CD4-positive, alpha-beta T cell treated with Interleukin-6 at 100 ng/mL for 8 hours (primary cell): ENCODE data around the gene FIBP.
A peak's percentile ranks its signal among the peaks of the same experiment; 100 is the strongest.

Experiments
- DNase-seq: peaks from one replicate; pipeline ENCODE4 v3.0.0-alpha.2; 2020; ENCODE audit warnings: mixed read lengths, low spot score

FIBP gene

DNA sequence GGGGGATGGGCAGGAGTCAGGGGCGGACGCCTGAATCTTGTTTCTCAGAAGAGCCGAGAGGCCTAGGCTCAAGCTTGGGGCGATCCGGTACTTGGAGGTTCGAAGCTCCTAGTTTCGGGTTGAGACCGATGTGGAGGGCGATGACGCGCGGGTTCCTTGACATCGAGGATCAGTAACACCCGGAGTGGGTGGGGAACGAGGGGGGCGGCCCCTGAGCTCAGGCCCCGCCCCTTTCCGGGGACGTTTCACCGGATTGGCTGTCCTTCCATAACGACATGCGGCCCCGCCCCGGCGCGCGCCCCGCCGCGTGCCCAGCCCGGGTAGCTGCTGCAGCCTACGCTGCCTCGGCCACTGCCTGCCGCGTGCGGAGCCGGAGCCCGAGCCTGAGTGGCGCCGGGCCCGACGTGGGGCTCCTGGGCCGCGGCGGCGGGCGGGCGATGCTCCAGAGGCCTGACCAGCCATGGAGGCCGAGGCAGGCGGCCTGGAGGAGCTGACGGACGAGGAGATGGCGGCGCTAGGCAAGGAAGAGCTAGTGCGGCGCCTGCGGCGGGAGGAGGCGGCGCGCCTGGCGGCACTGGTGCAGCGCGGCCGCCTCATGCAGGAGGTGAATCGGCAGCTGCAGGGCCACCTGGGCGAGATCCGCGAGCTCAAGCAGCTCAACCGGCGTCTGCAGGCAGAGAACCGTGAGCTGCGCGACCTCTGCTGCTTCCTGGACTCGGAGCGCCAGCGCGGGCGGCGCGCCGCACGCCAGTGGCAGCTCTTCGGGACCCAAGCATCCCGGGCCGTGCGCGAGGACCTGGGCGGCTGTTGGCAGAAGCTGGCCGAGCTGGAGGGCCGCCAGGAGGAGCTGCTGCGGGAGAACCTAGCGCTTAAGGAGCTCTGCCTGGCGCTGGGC is 2.3 kb upstream of the FIBP start, which contains the start of gene CCDC85B:
Gene CCDC85B, plus strand, starts transcription at position 350 of the 895 bp plus-strand sequence. Its CDS starts 111 bp downstream, at position 461.
- DNase-seq, result peak; percentile 98

DNA sequence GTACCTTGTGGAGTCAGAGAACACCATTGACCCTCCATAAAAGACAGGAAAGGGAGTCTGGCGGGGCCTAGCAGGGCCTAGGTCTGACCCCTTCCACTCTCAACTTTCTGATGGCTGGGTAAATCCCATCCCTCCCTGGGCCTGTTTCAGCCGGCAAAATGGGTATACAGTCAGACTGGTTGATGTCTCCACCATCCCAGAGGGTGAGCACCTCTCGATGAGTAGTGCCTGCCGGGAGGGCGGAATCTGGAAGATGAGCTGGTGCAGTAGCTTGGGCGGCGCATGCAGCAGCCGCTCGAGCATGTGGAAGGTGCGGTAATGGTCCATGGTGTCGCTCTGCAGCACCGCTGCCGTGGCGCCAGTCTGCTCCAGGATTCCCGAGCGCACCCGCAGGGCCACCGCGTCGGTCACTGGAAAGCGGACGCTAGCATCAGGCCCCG is 528 bp downstream of the FIBP start:
- DNase-seq, result no peak

DNA sequence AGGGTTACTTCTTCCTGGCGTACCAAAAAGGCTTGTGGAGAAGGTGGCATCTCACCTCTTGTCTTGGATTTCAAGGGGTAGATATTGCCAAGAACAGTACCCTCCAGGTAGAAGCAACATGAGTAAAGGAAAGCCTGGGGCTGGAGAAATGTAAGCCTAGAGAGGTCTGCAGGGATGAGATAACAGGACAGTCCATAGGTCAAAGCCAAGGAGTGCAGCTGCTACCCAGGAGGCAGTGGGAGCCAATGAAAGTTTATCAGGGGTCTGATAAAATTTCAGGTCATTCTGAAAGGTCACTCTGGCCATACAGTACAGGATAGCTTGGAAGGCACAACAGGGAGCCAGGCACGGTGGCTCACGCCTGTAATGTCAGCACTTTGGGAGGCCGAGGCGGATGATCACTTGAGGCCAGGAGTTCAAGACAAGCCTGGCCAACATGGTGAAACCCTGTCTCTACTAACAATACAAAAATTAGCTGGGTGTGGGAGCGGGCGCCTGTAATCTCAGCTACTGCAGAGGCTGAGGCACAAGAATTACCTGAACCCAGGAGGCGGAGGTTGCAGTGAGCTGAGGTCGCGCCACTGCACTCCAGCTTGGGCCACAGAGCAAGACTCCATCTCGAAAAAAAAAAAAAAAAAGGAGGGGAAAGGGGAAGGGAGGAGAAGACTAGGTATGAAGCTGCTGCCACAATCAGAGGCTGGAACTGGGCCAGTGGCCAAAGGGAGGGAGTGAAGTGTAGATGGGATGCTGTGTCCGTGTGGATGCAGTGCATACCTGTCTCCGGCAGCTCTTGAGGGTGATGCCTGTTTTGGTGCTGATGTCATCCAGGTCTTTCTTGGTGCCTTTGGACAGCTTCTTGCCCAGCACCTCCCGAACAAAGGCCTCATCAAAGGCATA is 1.2 kb downstream of the FIBP start:
- DNase-seq, result no peak

DNA sequence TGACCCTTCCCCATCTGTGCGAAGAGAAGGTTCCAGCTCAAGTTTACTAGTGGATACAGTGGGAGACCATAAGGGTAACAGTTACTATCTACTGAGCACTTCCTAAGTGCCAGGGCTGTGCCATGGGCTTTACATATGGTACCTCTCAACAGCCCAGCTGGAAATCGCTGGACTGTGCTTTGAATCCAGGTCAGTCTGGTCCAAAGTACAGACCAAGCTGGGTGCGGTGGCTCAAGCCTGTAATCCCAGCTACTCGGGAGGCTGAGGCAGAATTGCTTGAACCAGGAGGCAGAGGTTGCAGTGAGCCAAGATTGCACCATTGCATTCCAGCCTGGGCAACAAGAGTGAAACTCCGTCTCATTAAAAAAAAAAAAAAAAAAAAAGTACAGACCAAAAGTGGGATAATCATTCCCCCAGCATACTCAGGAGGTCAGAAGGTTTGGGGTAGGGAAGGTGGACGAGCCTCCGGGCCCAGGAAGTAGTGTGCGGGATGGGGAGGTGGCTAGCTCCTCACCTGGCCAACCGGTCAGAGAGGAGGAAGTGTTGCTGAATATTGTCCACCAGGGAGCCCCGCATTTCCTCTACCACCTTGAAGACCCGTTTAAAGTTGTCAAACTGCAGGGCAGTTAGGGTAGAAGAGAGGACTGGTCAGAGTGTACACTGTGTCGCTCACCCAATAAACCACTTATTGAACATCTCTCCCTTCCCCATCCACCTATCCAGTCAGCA is 2.3 kb downstream of the FIBP start:
- DNase-seq, result no peak

DNA sequence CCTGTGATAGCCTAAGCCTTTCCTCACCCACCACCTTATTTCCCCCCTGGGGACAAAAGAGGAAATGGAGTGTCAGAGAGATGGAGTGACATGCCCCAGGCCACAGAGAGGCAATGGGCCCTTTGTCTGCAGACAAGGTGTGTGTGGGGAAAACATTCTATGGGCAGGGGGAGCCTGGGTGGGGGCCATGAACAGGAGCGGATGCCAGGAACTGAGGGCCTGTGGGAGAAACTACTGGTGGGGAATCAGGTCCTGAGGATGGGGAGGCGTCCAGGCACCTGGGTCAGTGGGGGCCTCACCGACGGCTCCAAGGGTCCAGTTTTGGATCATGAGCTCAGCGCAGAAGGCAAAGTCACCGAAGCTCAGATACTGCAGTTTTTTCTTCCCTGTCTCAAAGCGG is 3.0 kb downstream of the FIBP start:
- DNase-seq, result no peak

DNA sequence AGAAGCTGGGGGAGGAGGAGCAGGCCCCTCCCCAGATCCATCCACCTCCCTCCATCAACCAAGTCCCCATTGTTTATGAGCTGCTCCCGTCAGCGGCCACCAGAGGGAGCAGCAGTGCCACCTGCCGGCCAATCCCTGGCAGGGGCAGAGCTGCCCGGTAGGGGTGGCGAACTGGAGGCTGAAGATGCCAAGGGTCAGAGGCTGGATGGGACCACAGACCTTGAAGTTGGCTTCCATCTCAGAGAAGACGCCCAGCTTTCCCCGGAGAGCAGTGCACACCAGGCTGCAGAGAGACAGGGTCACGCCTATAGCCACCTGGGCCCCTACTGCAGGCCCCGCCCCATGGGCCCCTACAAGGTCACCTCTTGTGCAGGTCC is 3.6 kb downstream of the FIBP start:
- DNase-seq, result peak; percentile 80

DNA sequence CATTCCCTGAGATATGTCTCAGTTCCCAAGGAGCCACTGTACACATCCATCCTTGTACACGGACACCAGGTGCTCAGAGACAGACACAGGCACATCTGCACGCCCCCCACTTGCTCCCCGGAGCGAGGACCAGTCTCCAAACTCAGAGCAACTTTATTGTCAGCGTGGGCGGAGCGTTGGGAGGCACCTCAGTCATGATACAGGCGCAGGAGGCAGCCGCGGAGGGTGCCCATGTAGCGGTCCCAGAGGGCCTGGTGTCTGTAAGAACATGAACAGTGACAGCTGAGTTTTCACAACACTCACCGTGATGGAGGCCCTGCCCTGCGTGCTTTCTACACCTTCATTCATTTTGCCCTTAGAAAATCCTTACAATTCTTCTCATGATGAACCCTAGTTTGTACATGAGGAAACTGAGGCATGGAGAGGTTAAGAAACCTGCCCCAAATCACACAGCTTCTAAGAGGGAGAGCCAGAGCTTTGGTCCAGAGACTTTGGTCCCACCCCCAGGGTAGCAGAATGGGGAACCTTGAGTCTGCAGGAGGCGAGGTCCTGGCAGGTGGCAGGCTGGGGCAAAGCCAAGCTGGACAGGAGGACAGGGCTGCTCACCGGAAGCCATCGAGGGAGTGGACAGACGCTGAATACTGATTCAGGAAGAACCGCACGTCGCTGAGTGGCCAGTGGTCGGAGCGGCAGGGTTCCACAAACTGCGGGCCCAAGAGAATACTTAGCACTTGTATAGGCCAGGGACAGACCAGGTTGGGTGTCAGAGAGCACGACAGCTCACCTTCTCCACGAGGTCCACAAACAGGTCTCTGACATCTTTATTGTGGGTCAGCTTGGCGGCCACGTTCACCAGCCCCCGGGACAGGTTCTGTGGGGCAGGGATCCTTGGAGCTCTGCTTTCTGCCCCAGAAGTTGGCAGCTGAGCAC is 4.2 kb downstream of the FIBP start:
- no peak for DNase-seq

DNA sequence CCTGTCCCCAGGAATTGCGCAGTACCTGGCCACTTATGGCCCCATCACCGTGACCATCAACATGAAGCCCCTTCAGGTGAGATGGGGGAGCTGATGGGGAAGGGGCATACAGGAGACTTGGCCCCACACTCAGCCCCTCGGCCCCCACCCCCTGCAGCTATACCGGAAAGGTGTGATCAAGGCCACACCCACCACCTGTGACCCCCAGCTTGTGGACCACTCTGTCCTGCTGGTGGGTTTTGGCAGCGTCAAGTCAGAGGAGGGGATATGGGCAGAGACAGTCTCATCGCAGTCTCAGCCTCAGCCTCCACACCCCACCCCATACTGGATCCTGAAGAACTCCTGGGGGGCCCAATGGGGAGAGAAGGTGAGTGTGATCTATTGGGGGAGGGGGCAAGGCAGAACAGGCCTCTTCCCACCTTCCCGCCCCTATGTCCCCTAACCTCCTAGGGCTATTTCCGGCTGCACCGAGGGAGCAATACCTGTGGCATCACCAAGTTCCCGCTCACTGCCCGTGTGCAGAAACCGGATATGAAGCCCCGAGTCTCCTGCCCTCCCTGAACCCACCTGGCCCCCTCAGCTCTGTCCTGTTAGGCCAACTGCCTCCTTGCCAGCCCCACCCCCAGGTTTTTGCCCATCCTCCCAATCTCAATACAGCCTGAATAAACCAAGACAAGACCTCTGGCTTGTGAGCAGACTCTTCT is 5.1 kb downstream of the FIBP start:
- DNase-seq, result no peak

DNA sequence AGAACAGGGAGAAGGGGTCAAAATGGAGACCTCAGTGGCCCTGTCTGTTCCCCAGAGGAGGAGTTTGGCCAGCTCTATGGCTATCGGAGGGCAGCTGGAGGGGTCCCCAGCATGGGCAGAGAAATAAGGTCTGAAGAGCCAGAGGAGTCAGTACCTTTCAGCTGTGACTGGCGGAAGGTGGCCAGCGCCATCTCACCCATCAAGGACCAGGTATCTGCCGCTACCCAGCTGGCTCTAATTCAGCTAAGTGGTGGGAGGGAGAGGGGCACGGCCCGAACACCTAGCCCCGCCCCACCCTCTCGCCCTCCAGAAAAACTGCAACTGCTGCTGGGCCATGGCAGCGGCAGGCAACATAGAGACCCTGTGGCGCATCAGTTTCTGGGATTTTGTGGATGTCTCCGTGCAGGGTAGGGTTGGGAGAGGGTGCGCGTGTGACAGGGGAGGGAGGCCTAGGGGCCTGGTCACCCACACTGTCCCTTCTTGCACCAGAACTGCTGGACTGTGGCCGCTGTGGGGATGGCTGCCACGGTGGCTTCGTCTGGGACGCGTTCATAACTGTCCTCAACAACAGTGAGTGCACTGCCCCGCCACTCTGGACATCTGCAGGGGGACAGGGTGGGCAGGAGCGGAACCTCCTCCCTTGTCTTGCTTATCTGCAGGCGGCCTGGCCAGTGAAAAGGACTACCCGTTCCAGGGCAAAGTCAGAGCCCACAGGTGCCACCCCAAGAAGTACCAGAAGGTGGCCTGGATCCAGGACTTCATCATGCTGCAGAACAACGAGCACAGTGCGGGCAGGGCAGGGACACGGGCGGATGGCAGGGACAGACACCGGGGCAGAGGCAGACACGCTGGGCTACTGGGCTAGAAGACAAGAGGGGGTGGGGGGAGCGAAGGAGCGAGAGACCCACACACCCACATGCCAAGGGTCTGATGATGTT is 5.9 kb downstream of the FIBP start:
- DNase-seq, result no peak

DNA sequence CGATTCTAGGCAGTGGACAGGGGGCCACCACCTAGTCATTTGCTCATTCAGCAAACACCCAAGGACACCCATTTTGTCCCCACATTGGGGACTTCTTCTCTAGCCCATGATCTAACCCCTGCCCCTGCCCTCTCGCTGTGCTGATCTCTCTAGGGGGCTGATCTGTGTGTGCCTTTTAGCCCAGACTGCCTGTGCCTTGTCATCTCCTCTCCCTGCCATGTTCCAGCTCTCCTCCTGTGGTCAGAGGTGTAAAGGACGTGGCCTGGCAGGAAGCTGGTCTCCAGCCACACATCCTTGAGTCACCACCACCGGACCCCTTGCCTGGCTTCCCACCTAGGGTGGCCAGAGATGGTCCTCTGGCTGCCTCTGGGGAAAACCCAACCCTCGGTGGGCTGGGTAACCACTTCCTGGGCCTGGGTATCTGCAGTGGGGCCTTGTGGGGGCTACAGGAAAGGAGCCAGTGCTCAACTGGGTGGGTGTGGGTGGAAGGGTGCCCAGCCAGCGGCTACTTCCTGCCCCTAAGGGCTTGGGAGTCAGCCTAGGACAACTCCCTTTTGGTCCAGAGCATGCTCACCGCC is 7.3 kb downstream of the FIBP start:
- DNase-seq, result no peak

DNA sequence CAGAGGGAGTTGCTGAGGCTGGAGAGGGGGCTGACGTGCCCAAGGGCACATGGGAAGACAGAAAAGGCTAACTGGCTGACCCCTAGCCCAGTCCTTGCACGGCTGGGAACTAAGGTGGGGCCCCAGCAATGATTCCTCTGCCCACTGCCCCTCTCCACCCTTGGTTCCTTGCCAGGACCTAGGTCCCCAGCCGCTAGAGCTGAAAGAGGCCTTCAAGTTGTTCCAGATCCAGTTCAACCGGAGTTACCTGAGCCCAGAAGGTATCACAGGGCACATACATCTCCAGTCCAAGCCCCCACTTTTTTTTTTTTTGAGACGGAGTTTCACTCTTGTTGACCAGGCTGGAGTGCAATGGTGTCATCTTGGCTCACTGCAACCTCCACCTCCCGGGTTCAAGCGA is 8.2 kb downstream of the FIBP start:
- DNase-seq, result no peak

DNA sequence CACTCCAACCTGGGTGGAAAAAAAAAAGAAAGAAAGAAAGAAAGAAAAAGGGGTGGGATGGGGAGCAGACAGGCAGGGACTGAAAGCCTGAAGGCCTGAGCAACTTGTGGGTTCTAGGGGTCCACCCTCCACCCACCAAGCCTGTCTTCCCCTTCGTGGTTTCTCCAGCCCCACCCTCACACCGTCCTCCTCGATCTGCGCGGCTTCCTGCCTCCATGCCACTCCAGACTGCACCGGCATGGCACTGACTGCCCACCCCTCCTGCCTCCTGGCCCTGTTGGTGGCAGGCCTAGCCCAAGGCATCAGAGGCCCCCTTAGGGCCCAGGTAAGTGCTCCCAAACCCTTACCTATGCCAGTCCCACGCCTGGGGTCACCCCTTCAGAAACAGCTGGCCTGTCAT is 8.7 kb downstream of the FIBP start, which contains the start of gene CTSW:
Gene CTSW, plus strand, starts transcription at position 221 of the 400 bp plus-strand sequence. Its CDS starts 18 bp downstream, at position 239.
- peak; percentile 50 for DNase-seq

DNA sequence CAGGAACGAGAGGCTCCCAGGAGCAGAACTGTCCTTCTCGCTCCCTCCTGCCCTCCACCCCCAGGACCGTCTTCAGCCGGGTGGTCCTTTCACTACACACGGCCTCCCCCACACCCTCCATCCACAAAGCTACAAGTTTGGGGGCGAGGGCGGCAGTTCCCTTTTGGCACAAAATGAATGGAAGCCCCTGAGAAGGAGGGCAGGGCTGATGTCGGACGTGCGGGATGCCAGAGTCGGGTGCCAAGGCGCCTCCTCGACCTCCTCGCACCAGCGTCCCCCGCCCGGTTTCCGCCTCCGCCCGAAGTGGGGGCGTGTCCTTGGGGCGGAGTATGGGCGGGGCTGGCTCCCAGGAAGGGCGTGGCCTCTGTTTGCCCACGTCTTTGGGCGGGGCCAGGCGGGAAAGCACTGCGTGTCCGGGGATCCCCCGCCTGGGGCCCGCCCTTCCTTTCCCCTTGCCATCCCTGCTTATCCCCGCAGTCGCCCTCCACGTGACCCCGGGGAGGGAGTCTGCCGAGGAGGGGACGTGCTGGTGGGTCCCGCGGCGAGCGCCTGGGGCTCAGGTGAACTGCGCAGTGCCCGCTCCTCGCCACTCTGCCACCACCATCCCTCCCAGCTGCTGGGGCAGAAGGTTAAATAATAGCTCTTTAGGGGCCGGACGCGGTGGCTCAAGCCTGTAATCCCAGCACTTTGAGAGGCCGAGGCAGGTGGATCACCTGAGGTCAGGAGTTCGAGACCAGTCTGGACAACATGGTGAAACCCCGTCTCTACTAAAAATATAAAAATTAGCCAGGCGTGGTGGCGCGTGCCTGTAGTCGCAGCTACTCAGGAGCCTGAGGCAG is 14.7 kb downstream of the FIBP start:
- peak; percentile 95 for DNase-seq

DNA sequence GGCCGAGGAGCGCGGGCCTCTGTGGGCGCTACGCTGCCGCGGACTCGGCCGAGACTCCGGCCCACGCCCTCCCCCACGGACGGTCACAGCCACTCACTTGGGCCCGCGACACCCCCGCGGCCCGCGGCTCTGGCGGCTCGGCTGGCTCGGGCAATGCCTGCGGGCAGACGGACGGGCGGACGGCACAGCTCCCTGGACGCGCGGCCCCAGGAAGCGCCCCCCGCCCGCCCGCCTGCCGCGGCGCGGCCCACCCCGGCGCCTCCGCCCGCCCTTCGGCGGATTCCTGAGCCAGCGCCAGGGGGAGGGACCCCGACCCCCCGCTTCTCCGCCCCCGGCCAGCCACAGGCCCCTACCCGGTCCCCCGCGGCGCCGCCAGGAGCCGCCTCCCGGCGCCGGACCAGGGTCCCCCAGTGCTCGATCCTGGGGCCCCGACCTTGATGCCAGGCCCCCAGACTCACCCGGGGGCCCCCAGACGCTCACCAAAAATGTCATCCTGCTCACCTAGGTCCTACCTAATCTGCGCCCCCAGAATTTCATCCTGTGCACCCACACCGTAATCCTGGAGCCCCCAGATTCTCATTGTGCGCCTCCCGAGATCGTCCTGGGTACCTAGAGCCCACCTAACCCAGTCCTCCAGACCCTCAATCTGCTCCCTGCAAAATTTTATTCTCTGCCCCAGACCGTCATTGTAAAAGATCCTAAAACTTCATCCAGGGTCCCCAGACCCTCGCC is 15.5 kb downstream of the FIBP start, which contains the start of gene EFEMP2:
Gene EFEMP2, minus strand, starts transcription at position 215 of the 732 bp plus-strand sequence. CDS start 446 bp downstream, outside the sequence.
- no peak for DNase-seq

DNA sequence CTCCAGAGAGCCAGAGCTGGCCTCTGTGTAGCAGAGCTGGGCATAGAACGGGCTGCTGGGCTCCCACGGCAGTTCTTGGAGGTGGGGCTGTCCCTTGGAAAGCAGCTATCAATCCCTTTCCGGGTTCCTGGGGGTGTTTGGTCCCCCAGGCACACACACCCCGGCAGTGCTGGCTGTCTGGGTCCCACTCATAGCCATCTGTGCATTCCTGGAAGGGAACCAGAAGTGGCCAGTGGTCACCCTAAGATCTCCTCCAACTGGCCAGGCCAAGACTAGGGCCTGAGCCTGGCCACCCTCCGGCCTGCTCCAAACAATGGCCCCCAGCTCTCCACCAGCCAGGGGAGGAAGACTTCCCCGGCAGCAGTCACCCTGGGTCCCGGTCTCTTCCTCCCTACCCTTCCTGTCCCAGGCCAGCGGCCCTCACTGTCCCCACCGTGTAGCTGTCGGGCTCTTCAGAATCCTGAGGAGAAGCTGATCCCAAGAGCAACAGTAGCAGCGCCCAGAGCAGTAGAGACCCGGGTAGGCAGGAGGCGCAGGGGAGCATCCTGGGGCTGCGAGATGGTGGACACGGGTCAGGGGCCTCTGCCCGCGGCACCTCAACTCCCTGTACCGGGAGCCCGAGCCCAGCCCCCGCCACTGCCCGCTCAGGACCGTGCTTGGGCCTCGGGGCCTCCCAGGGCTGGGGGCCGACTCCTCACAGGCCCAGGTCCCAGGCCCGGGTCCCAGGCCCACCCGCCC is 16.3 kb downstream of the FIBP start:
- DNase-seq, result no peak
